Tongue (tissue), 2 donors: Measurements from ENCODE around the gene CCN2. TPM values are rescaled to one million over a fixed set of nuclear protein-coding genes. Genes with fewer than 3 reads are reported as not detected.

Experiments used
- DNase-seq: peaks from one replicate; pipeline ENCODE4 v3.0.0-alpha.2; 2015
- total RNA-seq: library from RNA; depleted of rRNA; stranded (reverse); fragments of >200 nt; gene quantifications from one replicate; pipeline ENCODE4 v1.2.3, GENCODE V29; 2014

Gene CCN2
- total RNA-seq, 1 donor from 2014 or later, result 57.3 TPM

- no peak for DNase-seq
Observed at GRCh38 chr6:131966443-131966842, 15.3 kb upstream of the CCN2 start.

GRCh38 chr6:131963063-131963462, 11.9 kb upstream of the CCN2 start:
- DNase-seq, result no peak

DNA sequence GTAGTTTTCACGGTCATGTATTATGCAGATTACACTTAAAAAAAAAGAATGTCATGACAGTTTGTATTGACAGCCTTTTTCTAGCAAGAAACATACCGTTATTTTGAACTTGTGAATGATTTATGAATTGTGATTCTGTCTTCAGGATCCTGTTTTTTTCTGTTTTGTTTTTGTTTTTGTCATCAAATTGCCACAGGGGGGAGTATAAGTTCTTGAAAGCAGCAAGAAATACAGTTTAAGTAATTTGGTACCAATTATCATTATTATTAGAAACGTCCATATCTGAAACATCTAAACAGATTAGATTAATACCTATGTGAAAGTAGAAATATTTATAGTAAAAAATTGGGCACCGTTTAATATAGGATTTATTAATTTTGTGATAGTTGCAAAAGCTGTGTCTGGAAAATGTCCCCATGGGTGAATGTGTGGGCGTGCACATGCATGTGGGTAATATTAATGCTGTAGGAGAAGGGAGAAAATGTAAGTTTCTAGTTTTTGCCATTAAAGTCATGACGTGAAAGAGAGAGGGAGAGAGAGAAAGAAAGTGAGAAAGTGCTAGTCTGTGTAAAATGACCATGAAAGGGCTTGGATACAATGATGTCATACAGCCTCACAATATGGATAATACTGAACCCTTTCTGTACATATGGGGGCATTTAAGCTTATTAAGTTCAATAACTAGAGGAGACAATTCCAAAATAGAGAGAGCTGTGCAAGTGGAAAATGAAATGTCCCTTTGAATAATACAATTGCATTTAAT, 9.4 kb upstream of the CCN2 start:
- no peak for DNase-seq

DNA sequence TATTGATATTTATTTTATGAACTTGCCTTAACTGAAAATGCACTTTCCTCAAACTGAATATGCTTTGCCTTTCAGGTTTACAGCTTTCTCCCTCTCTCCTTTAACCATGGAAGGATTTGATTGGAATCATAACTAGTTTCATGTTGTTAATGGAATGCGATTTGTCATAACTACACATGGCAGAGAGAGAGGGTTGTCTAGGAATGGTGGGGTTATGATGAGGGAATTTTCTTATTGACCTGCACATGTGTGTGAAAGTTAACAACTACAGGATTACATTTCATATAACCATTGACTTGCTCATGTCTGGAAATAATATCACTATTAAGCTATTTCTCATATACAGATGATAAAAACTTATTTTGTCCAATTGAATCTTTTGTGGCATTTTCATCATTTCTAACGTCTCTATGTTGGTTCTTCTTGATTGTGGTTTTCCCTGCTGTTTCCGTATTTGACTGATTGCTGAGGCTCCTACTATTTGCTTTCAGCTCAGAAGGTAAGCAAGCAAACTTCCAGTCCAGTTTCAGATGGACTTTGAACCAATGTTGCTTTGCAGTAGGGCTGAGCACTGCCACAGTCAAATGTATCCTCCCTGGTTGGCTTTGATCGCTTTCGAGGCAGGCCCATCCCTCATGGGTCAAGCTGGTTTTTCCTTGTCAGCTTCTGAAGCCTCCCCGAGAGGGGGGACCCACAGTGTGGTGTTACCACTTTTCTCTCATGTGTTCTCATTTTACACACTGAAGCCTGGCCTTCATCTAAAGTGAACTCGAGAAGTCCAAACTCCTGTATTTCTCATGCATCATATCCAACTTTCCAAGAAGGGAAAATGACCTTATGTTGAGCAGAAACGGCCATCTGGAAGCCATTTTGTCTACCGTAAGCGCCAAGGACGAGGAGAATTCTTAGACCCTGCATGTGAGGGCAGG, 7.6 kb upstream of the CCN2 start:
- no peak for DNase-seq

DNA sequence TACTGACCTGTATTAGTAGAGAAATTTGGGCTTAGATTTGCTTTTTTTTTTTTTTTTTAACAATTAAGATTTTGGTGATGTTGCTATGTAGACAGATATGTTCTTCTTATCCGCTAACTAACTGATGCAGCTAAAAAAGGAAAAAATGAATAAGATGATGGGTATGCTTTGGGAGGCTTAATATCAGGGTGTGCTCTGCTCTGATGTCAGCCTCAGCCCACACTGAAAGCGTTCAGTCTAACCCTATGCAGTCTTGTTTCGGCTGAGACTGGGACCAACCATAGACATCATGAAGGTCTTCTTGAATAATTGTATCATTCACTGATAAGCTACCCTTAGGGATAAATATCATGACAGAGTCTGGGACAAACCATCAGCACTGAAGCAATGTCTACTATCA, 6.9 kb upstream of the CCN2 start:
- no peak for DNase-seq

- no peak for DNase-seq
Observed at GRCh38 chr6:131955876-131956275, 4.7 kb upstream of the CCN2 start.

DNA sequence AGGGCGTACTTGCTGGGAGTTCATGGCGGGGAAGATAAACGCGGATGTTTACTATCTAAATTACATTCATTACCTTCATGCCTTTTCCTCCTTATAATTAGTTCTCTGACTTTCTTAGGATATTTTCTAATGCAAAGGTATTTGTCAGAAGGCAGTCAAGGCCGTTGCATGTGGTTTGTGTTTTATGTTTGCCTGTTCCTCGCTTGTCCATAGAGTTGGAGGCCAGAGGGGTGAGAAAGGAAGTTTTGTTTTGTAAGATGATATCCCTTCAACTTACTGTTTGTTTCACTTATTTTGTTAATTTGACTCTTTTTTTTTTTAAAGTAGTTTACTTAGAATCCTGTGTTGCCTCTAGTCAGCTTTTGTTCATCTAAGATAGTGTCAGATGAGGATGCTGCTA, 4.0 kb upstream of the CCN2 start:
- no peak for DNase-seq

GRCh38 chr6:131954775-131955107, 3.6 kb upstream of the CCN2 start:
- DNase-seq, result peak; percentile 95

DNA sequence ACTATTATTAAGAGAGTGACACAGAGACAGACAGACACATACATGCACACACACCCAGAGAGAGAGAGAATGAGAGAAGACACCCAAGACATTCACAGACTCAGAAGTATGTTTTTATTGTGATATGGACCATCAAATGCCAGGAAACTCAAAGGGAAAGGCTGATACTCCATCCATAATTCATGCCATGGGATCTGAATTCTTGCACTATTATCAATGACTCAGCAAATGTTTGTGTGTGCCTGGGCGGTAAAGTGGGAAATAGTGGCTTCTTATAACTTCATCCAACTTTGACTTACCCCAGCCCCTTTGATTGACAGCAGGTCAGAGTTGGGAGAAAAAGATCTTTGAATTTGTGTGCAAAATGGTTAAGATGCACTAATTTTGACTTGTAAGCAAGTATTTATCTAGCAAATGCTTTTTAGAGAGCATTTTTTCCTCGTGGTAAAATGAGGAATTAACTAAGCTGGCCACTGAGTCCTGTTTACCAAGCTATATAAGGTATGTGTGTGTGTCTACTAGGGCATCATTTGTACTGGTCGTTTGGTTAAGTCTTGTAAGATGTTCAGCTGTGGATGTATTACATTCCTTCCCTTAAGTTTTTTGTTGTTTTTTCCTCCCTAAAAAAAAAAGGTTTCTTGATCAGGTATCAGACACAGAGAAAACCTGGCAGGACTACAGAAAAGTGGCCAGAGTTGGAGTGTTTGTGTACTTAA, 3.0 kb upstream of the CCN2 start:
- no peak for DNase-seq

- no peak for DNase-seq
Observed at GRCh38 chr6:131952886-131953509, 1.8 kb upstream of the CCN2 start.

GRCh38 chr6:131951576-131952230, 531 bp upstream of the CCN2 start:
- DNase-seq, result no peak

DNA sequence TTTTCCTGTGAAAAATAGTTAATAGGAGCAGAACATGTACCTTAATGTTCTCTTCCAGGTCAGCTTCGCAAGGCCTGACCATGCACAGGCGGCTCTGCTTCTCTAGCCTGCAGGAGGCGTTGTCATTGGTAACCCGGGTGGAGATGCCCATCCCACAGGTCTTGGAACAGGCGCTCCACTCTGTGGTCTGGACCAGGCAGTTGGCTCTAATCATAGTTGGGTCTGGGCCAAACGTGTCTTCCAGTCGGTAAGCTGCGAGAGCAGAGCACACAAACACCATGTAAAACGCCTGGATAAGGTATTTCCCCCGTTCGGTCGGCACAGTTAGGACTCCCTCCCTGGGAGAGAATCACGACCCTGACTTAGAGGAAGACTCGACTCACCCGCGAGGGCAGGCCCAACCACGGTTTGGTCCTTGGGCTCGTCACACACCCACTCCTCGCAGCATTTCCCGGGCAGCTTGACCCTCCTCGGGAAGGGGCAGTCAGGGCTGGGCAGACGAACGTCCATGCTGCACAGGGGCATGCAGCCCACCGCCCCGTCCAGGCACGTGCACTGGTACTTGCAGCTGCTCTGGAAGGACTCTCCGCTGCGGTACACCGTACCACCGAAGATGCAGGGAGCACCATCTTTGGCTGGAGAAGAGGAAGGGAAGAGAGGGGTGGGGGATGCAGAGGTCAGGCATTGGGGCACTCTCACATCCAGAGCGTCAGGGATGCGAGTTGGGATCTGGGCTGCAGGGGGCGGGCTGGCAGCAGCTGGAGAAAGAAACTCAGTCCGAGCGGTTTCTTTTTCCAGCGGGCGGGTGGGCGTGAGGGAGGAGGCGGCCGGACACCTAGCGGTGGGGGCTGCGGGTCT, 1.0 kb downstream of the CCN2 start:
- peak; percentile 93 for DNase-seq

- peak; percentile 80 for DNase-seq
Observed at GRCh38 chr6:131949620-131949908, 1.6 kb downstream of the CCN2 start.

GRCh38 chr6:131948692-131949619, 2.2 kb downstream of the CCN2 start:
- DNase-seq, result peak; percentile 63

- no peak for DNase-seq
Observed at GRCh38 chr6:131947986-131948661, 3.0 kb downstream of the CCN2 start.

GRCh38 chr6:131946992-131947955, 3.9 kb downstream of the CCN2 start:
- no peak for DNase-seq

GRCh38 chr6:131946404-131946991, 4.7 kb downstream of the CCN2 start:
- DNase-seq, result peak; percentile 46

GRCh38 chr6:131945971-131946370, 5.2 kb downstream of the CCN2 start:
- no peak for DNase-seq
